Measurements from ENCODE around the gene PROX2.

PROX2 gene

GRCh38 chr14:74843653-74844052 lies 32.3 kb downstream of the PROX2 start:
- DNase-seq (ENCODE audit: low read depth in 3 of 3), result no peak

- no peak for DNase-seq (ENCODE audit: low read depth in 3 of 3)
These were observed 34.4 kb downstream of the PROX2 start for GRCh38 chr14:74841230-74842207.

GRCh38 chr14:74840603-74841030 lies 35.3 kb downstream of the PROX2 start:
- DNase-seq (ENCODE audit: low read depth in 3 of 3), result no peak

GRCh38 chr14:74838166-74838565 lies 37.8 kb downstream of the PROX2 start:
- DNase-seq (ENCODE audit: low read depth in 3 of 3), result no peak

- no peak for DNase-seq (ENCODE audit: low read depth in 3 of 3)
These were observed 39.5 kb downstream of the PROX2 start for GRCh38 chr14:74836251-74836960.

GRCh38 chr14:74835645-74836250 lies 40.2 kb downstream of the PROX2 start:
- no peak for DNase-seq (ENCODE audit: low read depth in 3 of 3)

- DNase-seq (ENCODE audit: low read depth in 3 of 3), result no peak
These were observed 41.1 kb downstream of the PROX2 start for GRCh38 chr14:74834692-74835392.

GRCh38 chr14:74832849-74833248 lies 43.1 kb downstream of the PROX2 start:
- DNase-seq (ENCODE audit: low read depth in 3 of 3), result no peak

- no peak for DNase-seq (ENCODE audit: low read depth in 3 of 3)
These were observed 46.7 kb downstream of the PROX2 start for GRCh38 chr14:74829251-74829650.

- DNase-seq (ENCODE audit: low read depth in 3 of 3), result no peak
These were observed 49.4 kb downstream of the PROX2 start for GRCh38 chr14:74826574-74826973.

Measured in stimulated activated CD4-positive, alpha-beta T cell treated with anti-CD3 and anti-CD28 coated beads, TNF-alpha, amount 100 ng/mL, for 24 hours (primary cell).